HG03175 (cell line): Measurements from ENCODE around the gene SEC14L6.

ENCODE experiments used
- ATAC-seq: cut with Tn5 transposase; IDR thresholded peaks from one replicate; pipeline ENCODE4 v1.9.1; 2021; ENCODE audit warnings: mild to moderate bottlenecking, moderate library complexity; ENCODE audit not compliant: unreplicated experiment

The SEC14L6 gene

GRCh38 chr22:30538280-30538679, 8.3 kb downstream of the SEC14L6 start:
- ATAC-seq: no peak

- ATAC-seq: no peak
Observed at GRCh38 chr22:30537083-30537731, 9.3 kb downstream of the SEC14L6 start.

GRCh38 chr22:30535182-30535581, 11.4 kb downstream of the SEC14L6 start:
- no peak for ATAC-seq

GRCh38 chr22:30531651-30532608, 14.6 kb downstream of the SEC14L6 start:
- ATAC-seq: no peak

- ATAC-seq: no peak
Observed at GRCh38 chr22:30526656-30527055, 19.9 kb downstream of the SEC14L6 start.

- no peak for ATAC-seq
Observed at GRCh38 chr22:30523646-30524489, 22.7 kb downstream of the SEC14L6 start.

GRCh38 chr22:30521368-30522156, 25.0 kb downstream of the SEC14L6 start:
- ATAC-seq: no peak

- ATAC-seq: no peak
Observed at GRCh38 chr22:30519842-30520425, 26.6 kb downstream of the SEC14L6 start.

GRCh38 chr22:30516731-30517130, 29.8 kb downstream of the SEC14L6 start:
- ATAC-seq: no peak

- ATAC-seq: no peak
Observed at GRCh38 chr22:30516273-30516672, 30.3 kb downstream of the SEC14L6 start.

GRCh38 chr22:30514252-30514651, 32.3 kb downstream of the SEC14L6 start:
- ATAC-seq: no peak

- ATAC-seq: no peak
Observed at GRCh38 chr22:30513462-30513861, 33.1 kb downstream of the SEC14L6 start.

GRCh38 chr22:30511911-30512310, 34.6 kb downstream of the SEC14L6 start:
- no peak for ATAC-seq

- ATAC-seq: no peak
Observed at GRCh38 chr22:30511109-30511508, 35.4 kb downstream of the SEC14L6 start.

- no peak for ATAC-seq
Observed at GRCh38 chr22:30508216-30508615, 38.3 kb downstream of the SEC14L6 start.

- no peak for ATAC-seq
Observed at GRCh38 chr22:30507670-30508069, 38.9 kb downstream of the SEC14L6 start.

- no peak for ATAC-seq
Observed at GRCh38 chr22:30506507-30506968, 40.0 kb downstream of the SEC14L6 start.

GRCh38 chr22:30503551-30503950, 43.0 kb downstream of the SEC14L6 start:
- no peak for ATAC-seq

GRCh38 chr22:30502911-30503310, 43.6 kb downstream of the SEC14L6 start:
- no peak for ATAC-seq

GRCh38 chr22:30502153-30502552, 44.4 kb downstream of the SEC14L6 start:
- ATAC-seq: no peak
